ENCODE data around the gene TLE6. TPM values are rescaled to one million over a fixed set of nuclear protein-coding genes. Genes with fewer than 3 reads are reported as not detected.

Gene TLE6
- total and polyA plus RNA-seq, 2 donors (not counting 3 experiments of a cell fraction or from before 2014, with no cell fraction given) = 1.6 to 1.9 TPM

GRCh38 chr19:3015126-3016057 is 38.0 kb downstream of the TLE6 start:
- no TSS peak for BruUV-seq (replicated peaks)
- peaks cover 0 to 26% of the 10 kb centered on the region in 2 experiments for H3K36me3 ChIP-seq (ENCODE audit: control insufficient read depth in 2 of 2, extremely low read depth in 1 of 2, insufficient read depth in 2 of 2, low read length in 2 of 2)
- H3K27ac ChIP-seq (ENCODE audit: insufficient read depth, low read depth, low read length) = no peak overlapping the region
- no peaks in the 10 kb centered on the region for H3K27me3 ChIP-seq (ENCODE audit: control insufficient read depth in 2 of 2, insufficient read depth in 2 of 2, low read length in 2 of 2)
- DNase-seq (ENCODE audit: low read depth, low spot score) (no peak), FAIRE-seq (no peak)
- intact Hi-C loops (cut with micrococcal nuclease) = no loop called here
- no peaks in the 10 kb centered on the region for H3K4me1 ChIP-seq (ENCODE audit: control insufficient read depth, extremely low read depth, insufficient read depth, low read length)
- H4K20me1 ChIP-seq (replicated peaks; ENCODE audit: control insufficient read depth, extremely low read depth, insufficient read depth, low read length) = no peaks in the 10 kb centered on the region
- no peak overlapping the region for H2AFZ ChIP-seq (ENCODE audit: low read depth, low read length)
- CTCF ChIA-PET = interaction anchor here (1.0 to 3.0 kb wide), 3 partner anchors 11 to 20 kb away, joined by 3 to 11 read pairs (median 10); partner anchors contain the start of gene TLE2
- no peaks in the 10 kb centered on the region for H3K79me2 ChIP-seq (ENCODE audit: control insufficient read depth, insufficient read depth, low read length)
- POLR2A ChIA-PET = no interaction called here
- H3K9me3 ChIP-seq (replicated peaks; ENCODE audit: control insufficient read depth, insufficient read depth, low read length) = no peaks in the 10 kb centered on the region
- H3K4me3 ChIP-seq (replicated peaks in 1 of 3; ENCODE audit: insufficient read depth in 1 of 3, low read depth in 1 of 3, low read length in 3 of 3) = no peak overlapping the region
- dilution Hi-C loops (cut with MboI; ENCODE audit: extremely low pct_ligation_motif_present, low sequenced_read_pairs) = no loop called here
- TF ChIP-seq FOS (IDR thresholded peaks at IDR 0.05; ENCODE audit: borderline replicate concordance, insufficient read depth, low read length) (no peak), POLR2A (IDR thresholded peaks at IDR 0.05; ENCODE audit: low read depth, low read length) (no peak), POLR2AphosphoS5 (IDR thresholded peaks at IDR 0.05; ENCODE audit: insufficient read depth, low read depth, low read length) (no peak), MAX (IDR thresholded peaks at IDR 0.05; ENCODE audit: insufficient read depth, insufficient read length) (no peak), EZH2 (IDR thresholded peaks at IDR 0.05; ENCODE audit: borderline replicate concordance, low read depth, low read length, severe bottlenecking) (no peak), JUN (IDR thresholded peaks at IDR 0.05; ENCODE audit: borderline replicate concordance, insufficient read depth, insufficient read length, low read depth) (no peak), CTCF (IDR thresholded peaks at IDR 0.05; ENCODE audit: extremely low read depth in 1 of 2, insufficient read depth in 1 of 2, low read depth in 1 of 2, low read length in 2 of 2) (no peak), GATA2 (IDR thresholded peaks at IDR 0.05; ENCODE audit: insufficient read depth, insufficient read length, low read depth, low read length) (no peak), MYC (IDR thresholded peaks at IDR 0.05; ENCODE audit: low read depth, low read length) (no peak)
- H3K9me1 ChIP-seq (replicated peaks; ENCODE audit: control insufficient read depth, extremely low read depth, insufficient read depth, low read length) = no peaks in the 10 kb centered on the region
- no peak overlapping the region for H3K9ac ChIP-seq (replicated peaks; ENCODE audit: extremely low read depth, insufficient read depth, low read length)
- H3K4me2 ChIP-seq (ENCODE audit: insufficient read depth, low read length) = no peak overlapping the region

Data from endothelial cell of umbilical vein (primary cell).